Karpas-422 (cell line): ENCODE data around the gene HIBADH. TPM values are rescaled to one million over a fixed set of nuclear protein-coding genes. Genes with fewer than 3 reads are reported as not detected.
A peak's percentile ranks its signal among the peaks of the same experiment; 100 is the strongest.

Experiments used
- DNase-seq: peaks from one replicate; pipeline ENCODE4 v3.0.0-alpha.2; 2015
- H2AFZ ChIP-seq: fragments of 200-600 bp; sonication (generic); 2 replicates; pipeline ENCODE4 v1.6.1; 2014; ENCODE audit warnings: antibody characterized with exemption, low read length, mixed read lengths
- H3K27ac ChIP-seq: fragments of 200-600 bp; sonication (generic); 2 replicates; pipeline ENCODE4 v1.5.1; 2014; ENCODE audit warnings: mild to moderate bottlenecking, low read length, moderate library complexity
- H3K27me3 ChIP-seq: fragments of 200-600 bp; sonication (generic); 2 replicates; pipeline ENCODE4 v1.6.1; 2014; ENCODE audit warnings: low read length, mixed read lengths
- H3K36me3 ChIP-seq: fragments of 200-600 bp; sonication (generic); 2 replicates; pipeline ENCODE4 v1.6.1; 2014; ENCODE audit warnings: low read length, mixed read lengths; ENCODE audit not compliant: insufficient read depth
- H3K4me1 ChIP-seq: fragments of 200-600 bp; sonication (generic); 2 replicates; pipeline ENCODE4 v1.6.1; 2014; ENCODE audit warnings: mild to moderate bottlenecking, low read length, mixed read lengths
- H3K4me2 ChIP-seq: fragments of 200-600 bp; sonication (generic); 2 replicates; pipeline ENCODE4 v1.6.1; 2014; ENCODE audit warnings: low read length, low read depth, mild to moderate bottlenecking; ENCODE audit not compliant: poor library complexity, severe bottlenecking
- H3K4me3 ChIP-seq: fragments of 200-600 bp; sonication (generic); 2 replicates; pipeline ENCODE4 v1.5.1; 2014; ENCODE audit warnings: mild to moderate bottlenecking, antibody characterized with exemption, low read length, mixed read lengths
- H3K79me2 ChIP-seq: fragments of 200-600 bp; sonication (generic); 2 replicates; pipeline ENCODE4 v1.6.1; 2014; ENCODE audit warnings: mild to moderate bottlenecking, low read length, mixed read lengths
- H3K9ac ChIP-seq: fragments of 200-600 bp; sonication (generic); 2 replicates; pipeline ENCODE4 v1.6.0; 2014; ENCODE audit warnings: low read length
- H3K9me2 ChIP-seq: fragments of 200-600 bp; sonication (generic), shearing (Covaris generic); replicated peaks from 2 replicates; pipeline ENCODE4 v1.6.0; 2014; ENCODE audit warnings: mild to moderate bottlenecking, low read length, moderate library complexity; ENCODE audit not compliant: insufficient read depth
- H3K9me3 ChIP-seq: fragments of 300-700, 200-600 bp; sonication (generic); 2 replicates; pipeline ENCODE4 v1.6.1; 2014; ENCODE audit warnings: low read length, mixed read lengths
- H4K20me1 ChIP-seq: fragments of 200-600 bp; sonication (generic); 2 replicates; pipeline ENCODE4 v1.6.1; 2014; ENCODE audit warnings: mild to moderate bottlenecking, antibody characterized with exemption, low read length, low read depth; ENCODE audit not compliant: insufficient read depth
- total RNA-seq: library from RNA; depleted of rRNA; stranded (reverse); fragments of >200 nt; shearing (Covaris generic); gene quantifications from 2 replicates; pipeline ENCODE4 v1.2.3, GENCODE V29; 2014; ENCODE audit warnings: low replicate concordance

The HIBADH gene
- total RNA-seq, 1 experiment from 2014 or later: 30.1 TPM

- Histone ChIP-seq H3K27ac (no peak overlapping the region), H2AFZ (no peak overlapping the region), H3K4me3 (no peak overlapping the region), H3K27me3 (no peaks in the 10 kb centered on the region), H3K4me1 (no peaks in the 10 kb centered on the region), H4K20me1 (no peaks in the 10 kb centered on the region), H3K79me2 (no peaks in the 10 kb centered on the region), H3K9ac (no peak overlapping the region), H3K4me2 (no peak overlapping the region), H3K9me3 (no peaks in the 10 kb centered on the region), H3K36me3 (no peaks in the 10 kb centered on the region), H3K9me2 (no peaks in the 10 kb centered on the region)
- no peak for DNase-seq
Observed at GRCh38 chr7:27611059-27611458, 51.6 kb downstream of the HIBADH start.

GRCh38 chr7:27608776-27609495 is 53.7 kb downstream of the HIBADH start:
- Histone ChIP-seq H2AFZ (no peak overlapping the region), H3K27me3 (no peaks in the 10 kb centered on the region), H3K9ac (no peak overlapping the region), H4K20me1 (no peaks in the 10 kb centered on the region), H3K4me1 (peaks cover 5% of the 10 kb centered on the region; the same call in 1 of the 2 replicates), H3K36me3 (no peaks in the 10 kb centered on the region), H3K9me3 (no peaks in the 10 kb centered on the region), H3K79me2 (no peaks in the 10 kb centered on the region), H3K4me3 (no peak overlapping the region), H3K9me2 (no peaks in the 10 kb centered on the region), H3K27ac (no peak overlapping the region), H3K4me2 (no peak overlapping the region)
- no peak for DNase-seq

GRCh38 chr7:27607210-27607606 is 55.5 kb downstream of the HIBADH start:
- DNase-seq: no peak
- H3K9me2 ChIP-seq: no peaks in the 10 kb centered on the region
- no peak overlapping the region for H3K4me3 ChIP-seq
- no peak overlapping the region for H3K27ac ChIP-seq
- H4K20me1 ChIP-seq: no peaks in the 10 kb centered on the region
- H2AFZ ChIP-seq: no peak overlapping the region
- no peaks in the 10 kb centered on the region for H3K36me3 ChIP-seq
- no peaks in the 10 kb centered on the region for H3K79me2 ChIP-seq
- H3K9ac ChIP-seq: no peak overlapping the region
- peaks cover 8% of the 10 kb centered on the region; the same call in 1 of the 2 replicates for H3K4me1 ChIP-seq
- H3K4me2 ChIP-seq: no peak overlapping the region
- no peaks in the 10 kb centered on the region for H3K9me3 ChIP-seq
- no peaks in the 10 kb centered on the region for H3K27me3 ChIP-seq

- Histone ChIP-seq H3K79me2 (no peaks in the 10 kb centered on the region), H3K9me2 (no peaks in the 10 kb centered on the region), H3K27me3 (no peaks in the 10 kb centered on the region), H3K4me3 (no peak overlapping the region), H3K27ac (no peak overlapping the region), H4K20me1 (no peaks in the 10 kb centered on the region), H3K36me3 (no peaks in the 10 kb centered on the region), H3K4me2 (no peak overlapping the region), H2AFZ (no peak overlapping the region), H3K9ac (no peak overlapping the region), H3K9me3 (no peaks in the 10 kb centered on the region), H3K4me1 (peaks cover 8% of the 10 kb centered on the region; the same call in 1 of the 2 replicates)
- no peak for DNase-seq
Observed at GRCh38 chr7:27606270-27607209, 56.1 kb downstream of the HIBADH start.

- Histone ChIP-seq H3K36me3 (no peaks in the 10 kb centered on the region), H3K4me3 (no peak overlapping the region), H3K4me2 (peak overlapping the region; percentile 30), H3K79me2 (no peaks in the 10 kb centered on the region), H3K9me3 (no peaks in the 10 kb centered on the region), H3K27ac (no peak overlapping the region), H3K9me2 (no peaks in the 10 kb centered on the region), H3K27me3 (no peaks in the 10 kb centered on the region), H3K9ac (no peak overlapping the region), H2AFZ (no peak overlapping the region), H4K20me1 (no peaks in the 10 kb centered on the region; the same call in 1 of the 2 replicates), H3K4me1 (peaks cover 8% of the 10 kb centered on the region; the same call in 1 of the 2 replicates)
- peak; percentile 67 for DNase-seq
Observed at GRCh38 chr7:27605689-27606269, 56.9 kb downstream of the HIBADH start.

GRCh38 chr7:27605283-27605682 is 57.4 kb downstream of the HIBADH start:
- Histone ChIP-seq H3K4me3 (no peak overlapping the region), H3K4me1 (peaks cover 8% of the 10 kb centered on the region; the same call in 1 of the 2 replicates), H4K20me1 (no peaks in the 10 kb centered on the region; the same call in 1 of the 2 replicates), H3K27ac (no peak overlapping the region), H3K9me3 (no peaks in the 10 kb centered on the region), H3K9me2 (no peaks in the 10 kb centered on the region), H3K36me3 (no peaks in the 10 kb centered on the region), H3K4me2 (peak overlapping the region; percentile 30), H3K27me3 (no peaks in the 10 kb centered on the region), H2AFZ (no peak overlapping the region), H3K9ac (no peak overlapping the region), H3K79me2 (no peaks in the 10 kb centered on the region)
- no peak for DNase-seq

- Histone ChIP-seq H3K4me1 (peaks cover 8% of the 10 kb centered on the region; the same call in 1 of the 2 replicates), H3K4me3 (no peak overlapping the region), H3K4me2 (no peak overlapping the region), H3K9ac (no peak overlapping the region), H3K27ac (no peak overlapping the region), H3K79me2 (no peaks in the 10 kb centered on the region), H3K27me3 (no peaks in the 10 kb centered on the region), H2AFZ (no peak overlapping the region), H3K9me3 (no peaks in the 10 kb centered on the region), H3K36me3 (no peaks in the 10 kb centered on the region), H3K9me2 (no peaks in the 10 kb centered on the region), H4K20me1 (no peaks in the 10 kb centered on the region; the same call in 1 of the 2 replicates)
- no peak for DNase-seq
Observed at GRCh38 chr7:27603813-27604212, 58.9 kb downstream of the HIBADH start.

- H3K9me3 ChIP-seq: no peaks in the 10 kb centered on the region
- H3K9ac ChIP-seq: no peak overlapping the region
- no peaks in the 10 kb centered on the region for H3K9me2 ChIP-seq
- no peak overlapping the region for H3K4me3 ChIP-seq
- H3K27ac ChIP-seq: no peak overlapping the region
- H3K36me3 ChIP-seq: no peaks in the 10 kb centered on the region
- H4K20me1 ChIP-seq: no peaks in the 10 kb centered on the region; the same call in 1 of the 2 replicates
- peaks cover 8% of the 10 kb centered on the region; the same call in 1 of the 2 replicates for H3K4me1 ChIP-seq
- no peaks in the 10 kb centered on the region for H3K79me2 ChIP-seq
- no peak for DNase-seq
- H3K27me3 ChIP-seq: no peaks in the 10 kb centered on the region
- H3K4me2 ChIP-seq: no peak overlapping the region
- no peak overlapping the region for H2AFZ ChIP-seq
Observed at GRCh38 chr7:27602766-27603165, 59.9 kb downstream of the HIBADH start.
